ENCODE measurements around the gene CCNI2. TPM values are rescaled to one million over a fixed set of nuclear protein-coding genes. Genes with fewer than 3 reads are reported as not detected.

Gene CCNI2
- total and polyA plus RNA-seq, 10 of the 15 experiments (the other 5 are each of a cell fraction or from before 2014, with no cell fraction given) = 1.8 to 8.0 (median 3.2) TPM

GRCh38 chr5:132791026-132791425 is 43.8 kb downstream of the CCNI2 start:
- no peak overlapping the region for H3K4me2 ChIP-seq (ENCODE audit: control insufficient read depth, insufficient read depth)
- no peaks in the 10 kb centered on the region for H4K20me1 ChIP-seq (ENCODE audit: control insufficient read depth, insufficient read depth)
- ATAC-seq = no peak
- no CpG with 5 or more reads among the region's 3 CpGs for WGBS (ENCODE audit: insufficient coverage, insufficient replicate concordance, low lambda C conversion rate, missing lambda C conversion rate)
- ChIA-PET RAD21 (ENCODE audit: unreplicated experiment) (interaction anchor here (0.6 kb wide), 1 partner anchor 14 kb away, joined by 3 read pairs; no protein-coding TSS in a partner anchor), SMC1A (ENCODE audit: uncharacterized antibody, unreplicated experiment) (interaction anchor here (1.3 to 2.9 kb wide), 3 partner anchors 10 to 29 kb away, joined by 6 to 15 read pairs (median 8); no protein-coding TSS in a partner anchor), POLR2A (interaction anchor here (0.6 to 0.7 kb wide), 2 partner anchors 233 to 683 kb away, joined by 3 to 4 read pairs; no protein-coding TSS in a partner anchor), CTCF (interaction anchor here (0.7 to 3.9 kb wide), 2 partner anchors 11 to 37 kb away, joined by 4 to 19 read pairs; no protein-coding TSS in a partner anchor)
- no peaks in the 10 kb centered on the region for H3K4me1 ChIP-seq (ENCODE audit: control insufficient read depth, insufficient read depth, low read length)
- in situ Hi-C loops (cut with MboI) (no loop called here), intact Hi-C loops (cut with micrococcal nuclease; ENCODE audit: unreplicated experiment) (no loop called here)
- H3K36me3 ChIP-seq (ENCODE audit: control insufficient read depth in 2 of 2, insufficient read depth in 2 of 2, low read length in 1 of 2) = no peaks in the 10 kb centered on the region
- H3K4me3 ChIP-seq = no peak overlapping the region
- no peaks in the 10 kb centered on the region for H3K27me3 ChIP-seq (replicated peaks in 1 of 2; ENCODE audit: control insufficient read depth in 2 of 2, insufficient read depth in 2 of 2, low read length in 1 of 2)
- no peaks in the 10 kb centered on the region for H3K79me2 ChIP-seq (ENCODE audit: control insufficient read depth, insufficient read depth, low read length)
- no peak overlapping the region for H3K27ac ChIP-seq (ENCODE audit: control insufficient read depth, insufficient read depth)
- no peak for FAIRE-seq
- H3K9ac ChIP-seq (ENCODE audit: control insufficient read depth, insufficient read depth, low read length) = no peak overlapping the region
- BruUV-seq (replicated peaks) = no TSS peak
- no peaks in the 10 kb centered on the region for H3K9me3 ChIP-seq (replicated peaks; ENCODE audit: control insufficient read depth, insufficient read depth, low read length)
- H2AFZ ChIP-seq (ENCODE audit: control insufficient read depth, low read depth, low read length) = no peak overlapping the region
- no peak for DNase-seq (ENCODE audit: low read depth, low spot score)
- no peak for TF ChIP-seq PAX8 (IDR thresholded peaks at IDR 0.05)
- no peak for TF ChIP-seq SP1 (IDR thresholded peaks at IDR 0.05; ENCODE audit: low read depth, low read length)
- no peak for TF ChIP-seq SREBF1 (IDR thresholded peaks at IDR 0.05; ENCODE audit: low read length)
- no peak for TF ChIP-seq NBN (IDR thresholded peaks at IDR 0.05)
- no peak for TF ChIP-seq PAX5 (IDR thresholded peaks at IDR 0.05; ENCODE audit: borderline replicate concordance, low read depth, low read length)
- no peak for TF ChIP-seq RB1 (IDR thresholded peaks at IDR 0.05; ENCODE audit: borderline replicate concordance)
- no peak for TF ChIP-seq ASH2L (IDR thresholded peaks at IDR 0.05; ENCODE audit: borderline replicate concordance, low read depth)
- TF ChIP-seq IKZF1 (conservative IDR thresholded peaks at IDR 0.05) = no peak
- TF ChIP-seq RAD21 (IDR thresholded peaks at IDR 0.05; ENCODE audit: insufficient read depth, low read depth, low read length) = no peak
- no peak for TF ChIP-seq SIN3A (IDR thresholded peaks at IDR 0.05; ENCODE audit: low read depth, low read length)
- no peak for TF ChIP-seq TCF7 (IDR thresholded peaks at IDR 0.05; ENCODE audit: borderline replicate concordance)
- no peak for TF ChIP-seq ATF3 (IDR thresholded peaks at IDR 0.05; ENCODE audit: borderline replicate concordance, extremely low read depth, low read depth, low read length)
- no peak for TF ChIP-seq CHD4 (IDR thresholded peaks at IDR 0.05)
- TF ChIP-seq CREB1 (IDR thresholded peaks at IDR 0.05; ENCODE audit: low read depth) = no peak
- TF ChIP-seq POU2F2 (IDR thresholded peaks at IDR 0.05; ENCODE audit: borderline replicate concordance, low read depth, low read length) = no peak
- TF ChIP-seq RAD51 (IDR thresholded peaks at IDR 0.05) = no peak
